Aorta (tissue), 5 donors: ENCODE measurements around the gene AUH. TPM values are rescaled to one million over a fixed set of nuclear protein-coding genes. Genes with fewer than 3 reads are reported as not detected.
"Not testable (repeated sequence)": the region's sequence is repeated elsewhere in the genome, so short reads cannot be mapped to it uniquely, and the experiment has no call there.

Experiments used
- ATAC-seq: fragments of 200-7000 bp; cut with Tn5 transposase; one replicate; pipeline ENCODE4 v1.9.1; 2022; ENCODE audit warnings: moderate library complexity; ENCODE audit not compliant: low FRiP score
- DNase-seq, 2 donors: peaks; one replicate each; pipeline ENCODE4 v3.0.0-alpha.2; 2020
- H3K27ac ChIP-seq, 2 donors: one replicate each; pipeline ENCODE4 v1.5.1; 2013; ENCODE audit warnings: low read length in 2 of 2, mild to moderate bottlenecking in 2 of 2, moderate library complexity in 2 of 2, control low read depth in 1 of 2, inconsistent platforms in 1 of 2, low read depth in 1 of 2
- H3K27me3 ChIP-seq, 2 donors: one replicate each; pipeline ENCODE4 v1.6.1; 2013; ENCODE audit warnings: control low read depth in 1 of 2, low read length in 1 of 2, mild to moderate bottlenecking in 1 of 2, moderate library complexity in 1 of 2; ENCODE audit not compliant: insufficient read depth in 2 of 2, control insufficient read depth in 1 of 2
- H3K36me3 ChIP-seq, 2 donors: one replicate each; pipeline ENCODE4 v1.6.1; 2013; ENCODE audit warnings: control low read depth in 1 of 2, low read length in 1 of 2, mild to moderate bottlenecking in 1 of 2; ENCODE audit not compliant: insufficient read depth in 2 of 2, control insufficient read depth in 1 of 2
- H3K4me1 ChIP-seq, 2 donors: one replicate each; pipeline ENCODE4 v1.6.1; 2013; ENCODE audit warnings: low read length in 2 of 2, control low read depth in 1 of 2, mild to moderate bottlenecking in 1 of 2, moderate library complexity in 1 of 2; ENCODE audit not compliant: insufficient read depth in 2 of 2, control insufficient read depth in 1 of 2
- H3K4me3 ChIP-seq, 2 donors: one replicate each; pipeline ENCODE4 v1.5.1; 2013; ENCODE audit warnings: low read length in 2 of 2, control low read depth in 1 of 2, mild to moderate bottlenecking in 1 of 2
- H3K9me3 ChIP-seq: one replicate; pipeline ENCODE4 v1.6.1; 2013; ENCODE audit warnings: mild to moderate bottlenecking, low read length; ENCODE audit not compliant: control insufficient read depth
- WGBS, 2 donors: extraction: QIAGEN DNeasy Blood & Tissue Kit; methylation state at CpG; one replicate each; pipeline ENCODE4 v1.1.7; 2013; 5-methylcytosine and 5-hydroxymethylcytosine counted together
- intact Hi-C, 2 donors: fragments of 100-400 bp; cut with DNase I; formaldehyde crosslinking; loops; one replicate each; pipeline versions ENCODE4 v1.14.2 to v1.15.0; 2022
- polyA plus RNA-seq, 2 donors: library from polyadenylated mRNA; stranded (reverse); fragments of 200-250 nt; gene quantifications; one replicate each; pipeline ENCODE4 v1.2.3, GENCODE V29; 2013
- total RNA-seq, 2 donors: library from RNA; stranded (reverse); fragmentation: NEBNext Ultra II Directional; extraction: Animal tissue kit (Norgen Biotek cat#: 25700); gene quantifications; one replicate each; pipeline ENCODE4 v1.2.1, GENCODE V29; 2021
- donor health status: healthy with polysubstance abuse.
- donor health status: Bipolar disorder and iron deficiency.
- donor health status: DM: no; HTN: no; CAD: no.
- donor health status: DM: no; HTN: no; CAD: no.
- donor health status: DM: yes; HTN: yes; CAD: no.

The AUH gene
- total and polyA plus RNA-seq, 4 donors, result 12.4 to 25.7 (median 14.4) TPM

- ATAC-seq, result no peak
- 82 to 88% methylated on average over 3 of the region's 3 CpGs for WGBS, 2 donors
- intact Hi-C loops, result no loop called here
- H3K27me3 ChIP-seq, result no peaks in the 10 kb centered on the region
- no peak for DNase-seq
- no peak overlapping the region for H3K27ac ChIP-seq
- no peak overlapping the region for H3K4me3 ChIP-seq
- no peaks in the 10 kb centered on the region for H3K9me3 ChIP-seq
- H3K36me3 ChIP-seq, result no peaks in the 10 kb centered on the region
- H3K4me1 ChIP-seq, result no peaks in the 10 kb centered on the region
Measured at GRCh38 chr9:91398926-91399325, 37.2 kb upstream of the AUH start.

- WGBS, 2 donors, result 66 to 70% methylated on average over 7 of the region's 7 CpGs
- ATAC-seq, result no peak
Measured at GRCh38 chr9:91395553-91396471, 34.1 kb upstream of the AUH start.

GRCh38 chr9:91395106-91395552 is 33.4 kb upstream of the AUH start:
- intact Hi-C loops, result no loop called here
- 86 to 91% methylated on average over 4 of the region's 4 CpGs for WGBS, 2 donors

More at GRCh38 chr9:91395553-91396471, 34.1 kb upstream of the AUH start:
- Histone ChIP-seq H3K36me3 (no peaks in the 10 kb centered on the region), H3K27me3 (no peaks in the 10 kb centered on the region), H3K4me3 (no peak overlapping the region), H3K9me3 (no peaks in the 10 kb centered on the region), H3K27ac (no peak overlapping the region), H3K4me1 (no peaks in the 10 kb centered on the region)
- DNase-seq, result no peak
- intact Hi-C loops, result no loop called here

GRCh38 chr9:91393826-91394225 is 32.1 kb upstream of the AUH start:
- Histone ChIP-seq H3K9me3 (no peaks in the 10 kb centered on the region), H3K4me1 (no peaks in the 10 kb centered on the region), H3K36me3 (no peaks in the 10 kb centered on the region), H3K4me3 (no peak overlapping the region), H3K27ac (no peak overlapping the region), H3K27me3 (no peaks in the 10 kb centered on the region)
- no peak for ATAC-seq
- 96 to 98% methylated on average over 5 of the region's 5 CpGs for WGBS, 2 donors
- intact Hi-C loops, result no loop called here
- no peak for DNase-seq

More at GRCh38 chr9:91395106-91395552, 33.4 kb upstream of the AUH start:
- DNase-seq (no peak), ATAC-seq (no peak)
- Histone ChIP-seq H3K36me3 (no peaks in the 10 kb centered on the region), H3K4me1 (no peaks in the 10 kb centered on the region), H3K4me3 (no peak overlapping the region), H3K27me3 (no peaks in the 10 kb centered on the region), H3K27ac (no peak overlapping the region), H3K9me3 (no peaks in the 10 kb centered on the region)

- no peak overlapping the region for H3K4me3 ChIP-seq
- intact Hi-C loops, result no loop called here
- H3K4me1 ChIP-seq, result no peaks in the 10 kb centered on the region
- ATAC-seq (no peak), DNase-seq (no peak)
- H3K9me3 ChIP-seq, result no peaks in the 10 kb centered on the region
- no peak overlapping the region for H3K27ac ChIP-seq
- H3K27me3 ChIP-seq, result no peaks in the 10 kb centered on the region
- 100% methylated on average over 1 of the region's 1 CpG for WGBS, 2 donors
- H3K36me3 ChIP-seq, result no peaks in the 10 kb centered on the region
Measured at GRCh38 chr9:91392435-91392834, 30.7 kb upstream of the AUH start.

- WGBS, 2 donors, result 85 to 87% methylated on average over 2 of the region's 2 CpGs
- DNase-seq (no peak), ATAC-seq (no peak)
- Histone ChIP-seq H3K4me3 (no peak overlapping the region), H3K27ac (no peak overlapping the region), H3K36me3 (no peaks in the 10 kb centered on the region), H3K27me3 (no peaks in the 10 kb centered on the region), H3K4me1 (no peaks in the 10 kb centered on the region), H3K9me3 (no peaks in the 10 kb centered on the region)
- intact Hi-C loops, result no loop called here
Measured at GRCh38 chr9:91391818-91392217, 30.1 kb upstream of the AUH start.

GRCh38 chr9:91391412-91391811 is 29.7 kb upstream of the AUH start:
- no peak for ATAC-seq
- H3K9me3 ChIP-seq, result no peaks in the 10 kb centered on the region
- no peaks in the 10 kb centered on the region for H3K4me1 ChIP-seq
- H3K27me3 ChIP-seq, result no peaks in the 10 kb centered on the region
- H3K4me3 ChIP-seq, result no peak overlapping the region
- WGBS, 2 donors, result 84 to 85% methylated on average over 5 of the region's 5 CpGs
- no peak for DNase-seq
- intact Hi-C loops, result no loop called here
- no peak overlapping the region for H3K27ac ChIP-seq
- no peaks in the 10 kb centered on the region for H3K36me3 ChIP-seq

GRCh38 chr9:91389686-91390085 is 28.0 kb upstream of the AUH start:
- WGBS, 2 donors, result 95 to 98% methylated on average over 4 of the region's 4 CpGs
- DNase-seq, ATAC-seq, H3K4me1 ChIP-seq, H3K27ac ChIP-seq, H3K4me3 ChIP-seq, intact Hi-C loops, H3K9me3 ChIP-seq, H3K36me3 ChIP-seq, H3K27me3 ChIP-seq: not testable (repeated sequence)

GRCh38 chr9:91386765-91387164 is 25.0 kb upstream of the AUH start:
- Histone ChIP-seq H3K9me3 (no peaks in the 10 kb centered on the region), H3K27ac (no peak overlapping the region), H3K4me1 (no peaks in the 10 kb centered on the region), H3K4me3 (no peak overlapping the region), H3K27me3 (no peaks in the 10 kb centered on the region), H3K36me3 (no peaks in the 10 kb centered on the region)
- intact Hi-C loops, result no loop called here
- DNase-seq (no peak), ATAC-seq (no peak)
